ENCODE results near the gene ZYX. TPM values are rescaled to one million over a fixed set of nuclear protein-coding genes. Genes with fewer than 3 reads are reported as not detected.
A peak's percentile ranks its signal among the peaks of the same experiment; 100 is the strongest.

Gene ZYX
- total RNA-seq, 4 donors from 2014 or later: 111 to 389 (median 146) TPM

DNA sequence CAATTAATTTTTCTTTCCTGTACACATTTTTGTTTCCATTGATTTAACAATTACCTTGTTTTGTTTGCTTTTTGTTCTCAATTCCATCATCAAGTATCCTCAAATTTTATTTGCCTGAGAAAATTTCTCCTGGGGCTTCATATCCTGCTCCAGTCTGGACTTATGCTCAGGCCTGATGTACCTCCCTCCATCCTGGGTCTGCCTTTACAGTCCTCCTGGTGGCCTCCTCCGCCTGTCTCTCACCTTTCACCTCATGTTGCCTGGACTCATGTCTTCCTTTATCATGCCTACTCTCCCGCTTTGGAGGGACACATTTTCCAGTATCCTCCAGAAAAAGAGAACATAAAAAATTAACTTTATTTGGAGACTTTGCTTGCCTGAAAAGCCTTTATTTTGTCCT is 50.0 kb downstream of the ZYX start:
- H3K9me3 ChIP-seq: no peaks in the 10 kb centered on the region
- H3K36me3 ChIP-seq: no peaks in the 10 kb centered on the region
- no peak for ATAC-seq
- TF ChIP-seq POLR2AphosphoS5 (IDR thresholded peaks at IDR 0.05): no peak
- TF ChIP-seq, protein P1, sequence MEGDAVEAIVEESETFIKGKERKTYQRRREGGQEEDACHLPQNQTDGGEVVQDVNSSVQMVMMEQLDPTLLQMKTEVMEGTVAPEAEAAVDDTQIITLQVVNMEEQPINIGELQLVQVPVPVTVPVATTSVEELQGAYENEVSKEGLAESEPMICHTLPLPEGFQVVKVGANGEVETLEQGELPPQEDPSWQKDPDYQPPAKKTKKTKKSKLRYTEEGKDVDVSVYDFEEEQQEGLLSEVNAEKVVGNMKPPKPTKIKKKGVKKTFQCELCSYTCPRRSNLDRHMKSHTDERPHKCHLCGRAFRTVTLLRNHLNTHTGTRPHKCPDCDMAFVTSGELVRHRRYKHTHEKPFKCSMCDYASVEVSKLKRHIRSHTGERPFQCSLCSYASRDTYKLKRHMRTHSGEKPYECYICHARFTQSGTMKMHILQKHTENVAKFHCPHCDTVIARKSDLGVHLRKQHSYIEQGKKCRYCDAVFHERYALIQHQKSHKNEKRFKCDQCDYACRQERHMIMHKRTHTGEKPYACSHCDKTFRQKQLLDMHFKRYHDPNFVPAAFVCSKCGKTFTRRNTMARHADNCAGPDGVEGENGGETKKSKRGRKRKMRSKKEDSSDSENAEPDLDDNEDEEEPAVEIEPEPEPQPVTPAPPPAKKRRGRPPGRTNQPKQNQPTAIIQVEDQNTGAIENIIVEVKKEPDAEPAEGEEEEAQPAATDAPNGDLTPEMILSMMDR (IDR thresholded peaks at IDR 0.05): no peak
- TF ChIP-seq EP300 (IDR thresholded peaks at IDR 0.05): no peak
- no peak for TF ChIP-seq POLR2A (IDR thresholded peaks at IDR 0.05)
- 61 to 92% methylated on average over 2 of the region's 2 CpGs for WGBS, 2 donors (ENCODE audit: low coverage in 1 of 2)
- no peak overlapping the region for H3K27ac ChIP-seq
- no peaks in the 10 kb centered on the region for H3K4me1 ChIP-seq
- no peak overlapping the region for H3K4me3 ChIP-seq
- H3K27me3 ChIP-seq: no peaks in the 10 kb centered on the region

- Histone ChIP-seq H3K36me3 (no peaks in the 10 kb centered on the region), H3K4me3 (no peak overlapping the region), H3K9me3 (no peaks in the 10 kb centered on the region), H3K27me3 (no peaks in the 10 kb centered on the region), H3K4me1 (no peaks in the 10 kb centered on the region), H3K27ac (no peak overlapping the region)
- 77 to 81% methylated on average over 4 of the region's 4 CpGs for WGBS, 2 donors (ENCODE audit: low coverage in 1 of 2)
- no peak for ATAC-seq
- TF ChIP-seq, protein P1 (IDR thresholded peaks at IDR 0.05): no peak
- TF ChIP-seq EP300 (IDR thresholded peaks at IDR 0.05) (no peak), POLR2AphosphoS5 (IDR thresholded peaks at IDR 0.05) (no peak)
These were observed 52.6 kb downstream of the ZYX start for GRCh38 chr7:143433759-143434158.

- Histone ChIP-seq H3K27me3 (no peaks in the 10 kb centered on the region), H3K27ac (no peak overlapping the region), H3K36me3 (no peaks in the 10 kb centered on the region), H3K4me1 (no peaks in the 10 kb centered on the region), H3K4me3 (no peak overlapping the region), H3K9me3 (no peaks in the 10 kb centered on the region)
- ATAC-seq: peak; percentile 43
- TF ChIP-seq POLR2AphosphoS5 (IDR thresholded peaks at IDR 0.05): no peak
- no peak for TF ChIP-seq EP300 (IDR thresholded peaks at IDR 0.05)
- TF ChIP-seq, protein P1 (IDR thresholded peaks at IDR 0.05): no peak
- no peak for TF ChIP-seq POLR2A (IDR thresholded peaks at IDR 0.05)
- WGBS, 2 donors (ENCODE audit: low coverage in 1 of 2): 64 to 66% methylated on average over 4 to 8 of the region's 9 CpGs
These were observed 53.5 kb downstream of the ZYX start for GRCh38 chr7:143434660-143435059.

DNA sequence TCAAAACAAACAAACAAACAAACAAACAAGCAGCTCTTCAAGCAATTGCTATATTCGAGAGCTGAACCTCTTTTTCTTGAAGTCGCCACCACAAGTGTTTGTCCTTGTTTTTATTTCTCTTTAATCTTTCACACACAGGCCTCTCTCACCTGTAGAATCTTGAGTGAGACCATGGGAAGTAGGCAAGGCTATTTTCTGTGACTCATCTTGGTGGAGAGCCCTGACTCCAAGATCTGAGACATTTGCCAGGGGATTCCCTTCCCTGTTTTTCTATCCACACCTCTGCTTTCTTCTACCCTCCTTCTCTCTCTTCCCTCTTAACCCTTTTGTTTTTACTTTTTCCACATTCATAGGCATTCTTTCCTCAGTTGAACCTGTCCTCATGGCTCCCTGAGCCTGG is 54.1 kb downstream of the ZYX start:
- no peaks in the 10 kb centered on the region for H3K4me1 ChIP-seq
- TF ChIP-seq EP300 (IDR thresholded peaks at IDR 0.05) (no peak), POLR2A (IDR thresholded peaks at IDR 0.05) (no peak), POLR2AphosphoS5 (IDR thresholded peaks at IDR 0.05) (no peak)
- TF ChIP-seq, protein P1 (IDR thresholded peaks at IDR 0.05): no peak
- no peaks in the 10 kb centered on the region for H3K36me3 ChIP-seq
- no peaks in the 10 kb centered on the region for H3K27me3 ChIP-seq
- no peak overlapping the region for H3K27ac ChIP-seq
- ATAC-seq: no peak
- no peaks in the 10 kb centered on the region for H3K9me3 ChIP-seq
- 90 to 100% methylated on average over 2 of the region's 2 CpGs for WGBS, 2 donors (ENCODE audit: low coverage in 1 of 2)
- H3K4me3 ChIP-seq: no peak overlapping the region

GRCh38 chr7:143436325-143436946 is 55.3 kb downstream of the ZYX start:
- Histone ChIP-seq H3K4me1 (no peaks in the 10 kb centered on the region), H3K4me3 (no peak overlapping the region), H3K9me3 (no peaks in the 10 kb centered on the region), H3K36me3 (no peaks in the 10 kb centered on the region), H3K27ac (no peak overlapping the region), H3K27me3 (no peaks in the 10 kb centered on the region)
- WGBS, 2 donors (ENCODE audit: low coverage in 1 of 2): 93 to 100% methylated on average over 1 to 3 of the region's 3 CpGs
- no peak for ATAC-seq
- no peak for TF ChIP-seq POLR2A (IDR thresholded peaks at IDR 0.05)
- TF ChIP-seq, protein P1 (IDR thresholded peaks at IDR 0.05): no peak
- TF ChIP-seq POLR2AphosphoS5 (IDR thresholded peaks at IDR 0.05): no peak
- TF ChIP-seq EP300 (IDR thresholded peaks at IDR 0.05): no peak

All from gastroesophageal sphincter (tissue), 4 donors.